H1 (cell line): ENCODE measurements around the gene DNAL1. TPM values are rescaled to one million over a fixed set of nuclear protein-coding genes. Genes with fewer than 3 reads are reported as not detected.

ENCODE experiments used
- CTCF ChIA-PET: fragments of 300-600 bp; sonication (Branson Sonifier 250); formaldehyde crosslinking; loops from one replicate; lab custom pipeline; 2021; ENCODE audit not compliant: partially characterized antibody; lab: Charles Lee
- POLR2A ChIA-PET: fragments of 300-600 bp; sonication (Branson Sonifier 250); formaldehyde crosslinking; loops from one replicate; lab custom pipeline; 2021; ENCODE audit warnings: inconsistent platforms; ENCODE audit not compliant: partially characterized antibody; lab: Charles Lee
- DNase-seq, 2 experiments: peaks; one replicate each; pipeline versions ENCODE4 v3.0.0 to v3.0.0-alpha.2; 2010 to 2022; ENCODE audit warnings: low spot score in 2 of 2, low read depth in 1 of 2, mixed read lengths in 1 of 2
- FAIRE-seq: peaks from 2 replicates; lab custom pipeline; 2011; peaks lifted over from hg19 to GRCh38; lab: Jason Lieb, UNC
- H2AFZ ChIP-seq: 2 replicates; pipeline ENCODE4 v1.8.1; 2012; ENCODE audit warnings: low read length, inconsistent platforms
- H2AK5ac ChIP-seq: 2 replicates; pipeline ENCODE4 v1.6.1; 2013; ENCODE audit warnings: low read depth, low read length
- H2BK120ac ChIP-seq: replicated peaks from 2 replicates; pipeline ENCODE3; 2013; ENCODE audit warnings: low read depth, low read length, inconsistent platforms
- H2BK12ac ChIP-seq: 2 replicates; pipeline ENCODE4 v1.6.1; 2013; ENCODE audit warnings: low read depth, low read length
- H2BK15ac ChIP-seq: 2 replicates; pipeline ENCODE4 v1.6.1; 2013; ENCODE audit warnings: low read length
- H2BK20ac ChIP-seq: 2 replicates; pipeline ENCODE4 v1.6.1; 2013; ENCODE audit warnings: low read length
- H2BK5ac ChIP-seq: 2 replicates; pipeline ENCODE4 v1.6.1; 2013; ENCODE audit warnings: low read depth, low read length
- H3K14ac ChIP-seq: 2 replicates; pipeline ENCODE4 v1.6.1; 2013; ENCODE audit warnings: inconsistent platforms; ENCODE audit not compliant: insufficient read length
- H3K18ac ChIP-seq: 2 replicates; pipeline ENCODE4 v1.6.1; 2013; ENCODE audit warnings: low read length; ENCODE audit errors: extremely low read depth
- H3K23ac ChIP-seq: 2 replicates; pipeline ENCODE4 v1.6.1; 2013; ENCODE audit warnings: inconsistent platforms; ENCODE audit not compliant: insufficient read length
- H3K23me2 ChIP-seq: 2 replicates; pipeline ENCODE4 v1.6.1; 2013; ENCODE audit warnings: low read depth, low read length
- H3K27ac ChIP-seq: 2 replicates; pipeline ENCODE4 v1.6.1; 2011; ENCODE audit warnings: low read depth, low read length, inconsistent platforms
- H3K27me3 ChIP-seq, 4 experiments: replicated peaks in 1 of 4; 1 replicate in 1 of 4; 2 replicates in 3 of 4; pipeline versions ENCODE4 v1.6.1 to v1.8.1; 2011 to 2013; ENCODE audit warnings: low read length in 3 of 4, mild to moderate bottlenecking in 3 of 4, inconsistent platforms in 2 of 4, mixed read lengths in 2 of 4, moderate library complexity in 1 of 4; ENCODE audit not compliant: control insufficient read depth in 3 of 4, insufficient read depth in 3 of 4; ENCODE audit errors: extremely low read depth in 1 of 4
- H3K36me3 ChIP-seq, 4 experiments: 2 replicates each; pipeline versions ENCODE4 v1.6.1 to v1.8.1; 2011 to 2013; ENCODE audit warnings: mild to moderate bottlenecking in 4 of 4, low read length in 3 of 4, moderate library complexity in 2 of 4, control low read depth in 1 of 4, inconsistent platforms in 1 of 4; ENCODE audit not compliant: insufficient read depth in 4 of 4, control insufficient read depth in 2 of 4
- H3K4ac ChIP-seq: replicated peaks from 2 replicates; pipeline ENCODE3; 2013; ENCODE audit warnings: low read length, low read depth, mixed read lengths, inconsistent platforms; ENCODE audit not compliant: insufficient read length
- H3K4me1 ChIP-seq, 4 experiments: replicated peaks in 1 of 4; 1 replicate in 1 of 4; 2 replicates in 3 of 4; pipeline versions ENCODE4 v1.6.1 to v1.8.1; 2011 to 2013; ENCODE audit warnings: low read length in 3 of 4, inconsistent platforms in 2 of 4, mixed read lengths in 1 of 4; ENCODE audit not compliant: insufficient read depth in 4 of 4, control insufficient read depth in 3 of 4
- H3K4me2 ChIP-seq, 2 experiments: 2 replicates each; pipeline versions ENCODE4 v1.6.1 to v1.8.1; 2011 to 2013; ENCODE audit warnings: low read depth in 2 of 2, low read length in 2 of 2, control low read depth in 1 of 2, inconsistent platforms in 1 of 2, mild to moderate bottlenecking in 1 of 2; ENCODE audit not compliant: insufficient read depth in 1 of 2
- H3K4me3 ChIP-seq, 4 experiments: fragments of 200-600, 300-600 bp in 1 of 4; sonication (generic), shearing (Covaris generic), sonication (Bioruptor Twin) in 1 of 4; 2 replicates each; pipeline versions ENCODE4 v1.5.1 to v1.8.1; 2011 to 2016; ENCODE audit warnings: low read length in 4 of 4, low read depth in 3 of 4, control low read depth in 2 of 4, inconsistent platforms in 2 of 4, mild to moderate bottlenecking in 2 of 4, mixed read lengths in 1 of 4, moderate library complexity in 1 of 4; ENCODE audit not compliant: insufficient read depth in 2 of 4; ENCODE audit errors: extremely low read depth in 1 of 4
- H3K56ac ChIP-seq: replicated peaks from 2 replicates; pipeline ENCODE3; 2013; ENCODE audit warnings: low read depth, mild to moderate bottlenecking, mixed read lengths, low read length, inconsistent platforms; ENCODE audit not compliant: insufficient read length
- H3K79me1 ChIP-seq: 2 replicates; pipeline ENCODE4 v1.6.1; 2013; ENCODE audit warnings: low read depth, low read length, control low read depth
- H3K79me2 ChIP-seq, 2 experiments: 2 replicates each; pipeline versions ENCODE4 v1.6.1 to v1.8.1; 2012 to 2013; ENCODE audit warnings: low read length in 2 of 2, mild to moderate bottlenecking in 2 of 2, inconsistent platforms in 1 of 2; ENCODE audit not compliant: insufficient read depth in 2 of 2, control insufficient read depth in 1 of 2
- H3K9ac ChIP-seq, 4 experiments: replicated peaks in 1 of 4; 1 replicate in 1 of 4; 2 replicates in 3 of 4; pipeline versions ENCODE4 v1.6.1 to v1.8.1; 2011 to 2013; ENCODE audit warnings: low read depth in 3 of 4, low read length in 3 of 4, control low read depth in 2 of 4, mild to moderate bottlenecking in 2 of 4, moderate library complexity in 2 of 4, inconsistent platforms in 1 of 4; ENCODE audit errors: extremely low read depth in 1 of 4
- H3K9me3 ChIP-seq, 2 experiments: 2 replicates each; pipeline versions ENCODE4 v1.6.1 to v1.8.1; 2012 to 2013; ENCODE audit warnings: mild to moderate bottlenecking in 2 of 2, moderate library complexity in 2 of 2, control low read depth in 1 of 2, inconsistent platforms in 1 of 2, low read depth in 1 of 2, low read length in 1 of 2, mixed read lengths in 1 of 2; ENCODE audit not compliant: insufficient read depth in 2 of 2
- H4K20me1 ChIP-seq, 2 experiments: replicated peaks in 1 of 2; 2 replicates each; pipeline versions ENCODE3 to v1.8.1; 2011 to 2013; ENCODE audit warnings: inconsistent platforms in 2 of 2, low read length in 2 of 2, mild to moderate bottlenecking in 1 of 2; ENCODE audit not compliant: insufficient read depth in 2 of 2, control insufficient read depth in 1 of 2
- H4K5ac ChIP-seq: 2 replicates; pipeline ENCODE4 v1.6.1; 2013; ENCODE audit warnings: low read length, low read depth, mixed read lengths, inconsistent platforms; ENCODE audit not compliant: insufficient read length
- H4K8ac ChIP-seq: 2 replicates; pipeline ENCODE4 v1.8.0; 2013; ENCODE audit warnings: mild to moderate bottlenecking, moderate library complexity, low read length, inconsistent platforms; ENCODE audit not compliant: insufficient read depth; ENCODE audit errors: extremely low read depth
- H4K91ac ChIP-seq: replicated peaks from 2 replicates; pipeline ENCODE3; 2013; ENCODE audit warnings: low read length, mixed read lengths, inconsistent platforms; ENCODE audit not compliant: insufficient read length
- ASH2L ChIP-seq: fragments of 200-600, 300-600 bp; sonication (generic); IDR thresholded peaks from one replicate; pipeline ENCODE4 v1.7.1; 2017; ENCODE audit warnings: low read length
- EGR1 ChIP-seq: IDR thresholded peaks from 2 replicates; pipeline ENCODE4 v1.6.1; 2011; ENCODE audit warnings: low read depth, low read length, borderline replicate concordance
- GABPA ChIP-seq: IDR thresholded peaks from 2 replicates; pipeline ENCODE4 v1.6.1; 2011; ENCODE audit warnings: mild to moderate bottlenecking, low read length, moderate library complexity, borderline replicate concordance; ENCODE audit not compliant: insufficient read depth
- GTF2F1 ChIP-seq: IDR thresholded peaks from 2 replicates; pipeline ENCODE4 v1.6.1; 2012; ENCODE audit warnings: low read depth, low read length, improper control_type of control experiment, borderline replicate concordance
- KDM4A ChIP-seq: IDR thresholded peaks from one replicate; pipeline ENCODE4 v1.7.1; 2012; ENCODE audit warnings: low read depth, mild to moderate bottlenecking, moderate library complexity, low read length, inconsistent platforms; ENCODE audit not compliant: severe bottlenecking
- KDM5A ChIP-seq: fragments of 200-600 bp; IDR thresholded peaks from 2 replicates; pipeline ENCODE4 v1.7.1; 2012; ENCODE audit warnings: mild to moderate bottlenecking, low read length, inconsistent platforms, mixed read lengths
- MAFK ChIP-seq: IDR thresholded peaks from 2 replicates; pipeline ENCODE4 v1.6.1; 2012; ENCODE audit warnings: low read depth, mild to moderate bottlenecking, improper control_type of control experiment, low read length
- NRF1 ChIP-seq: IDR thresholded peaks from 2 replicates; pipeline ENCODE4 v1.6.1; 2011; ENCODE audit warnings: mild to moderate bottlenecking, low read depth, low read length, improper control_type of control experiment
- RXRA ChIP-seq: IDR thresholded peaks from 2 replicates; pipeline ENCODE4 v1.6.1; 2011; ENCODE audit warnings: low read depth, mild to moderate bottlenecking, low read length, moderate library complexity; ENCODE audit not compliant: insufficient read depth
- SAP30 ChIP-seq: fragments of 300-600 bp; sonication (generic); IDR thresholded peaks from 2 replicates; pipeline ENCODE4 v1.7.1; 2012; ENCODE audit warnings: low read length, moderate library complexity, mild to moderate bottlenecking, inconsistent platforms; ENCODE audit not compliant: insufficient read depth, insufficient replicate concordance
- SIX5 ChIP-seq: IDR thresholded peaks from 2 replicates; pipeline ENCODE4 v1.6.1; 2011; ENCODE audit warnings: mild to moderate bottlenecking, low read depth, low read length
- SP1 ChIP-seq: IDR thresholded peaks from 2 replicates; pipeline ENCODE4 v1.6.1; 2011; ENCODE audit warnings: low read depth, low read length
- SP2 ChIP-seq: IDR thresholded peaks from 2 replicates; pipeline ENCODE4 v1.6.1; 2012; ENCODE audit warnings: mild to moderate bottlenecking, low read length, inconsistent platforms
- TAF7 ChIP-seq: optimal IDR thresholded peaks from 2 replicates; pipeline ENCODE3; 2011; ENCODE audit warnings: low read depth, mild to moderate bottlenecking, inconsistent platforms, low read length, moderate library complexity, borderline replicate concordance
- WGBS, 2 experiments: shearing (Covaris generic) in 1 of 2; methylation state at CpG; one replicate each; pipeline versions ENCODE4 v1.1.6 to v1.1.7; 2013 to 2015; ENCODE audit warnings: low lambda C conversion rate in 2 of 2, mixed read lengths in 2 of 2, inconsistent platforms in 1 of 2, low coverage in 1 of 2, missing lambda C conversion rate in 1 of 2; ENCODE audit not compliant: insufficient replicate concordance in 2 of 2, insufficient coverage in 1 of 2, insufficient read length in 1 of 2; ENCODE audit errors: extremely low coverage in 1 of 2, missing lambda C conversion rate in 1 of 2; 5-methylcytosine and 5-hydroxymethylcytosine counted together
- polyA plus RNA-seq, 7 experiments: library from polyadenylated mRNA; depleted of rRNA in 3 of 7; stranded (reverse) in 5 of 7; unstranded in 2 of 7; fragments of >200 nt in 5 of 7; fragments of 200-250 nt in 2 of 7; gene quantifications; 1 replicate in 5 of 7; 2 replicates in 1 of 7; 4 replicates in 1 of 7; pipeline versions ENCODE4 v1.2.1 to v1.2.3, GENCODE V29; 2011 to 2013; ENCODE audit warnings: missing spikeins in 2 of 7, mixed read lengths in 2 of 7
- total RNA-seq: library from RNA; stranded (reverse); fragmentation: NEBNext Ultra II Directional; extraction: Animal tissue kit (Norgen Biotek cat#: 25700); gene quantifications from 2 replicates; pipeline ENCODE4 v1.2.1, GENCODE V29; 2021
- TF ChIP-seq, protein P1 (sequence below): IDR thresholded peaks from 2 replicates; pipeline ENCODE4 v1.6.1; 2011; ENCODE audit warnings: low read depth, mild to moderate bottlenecking, low read length; ENCODE audit not compliant: insufficient read depth

DNAL1 gene
- total and polyA plus RNA-seq, 2 of the 8 experiments (the other 6 are each of a cell fraction or from before 2014, with no cell fraction given): 2.8 to 16.8 TPM

DNA sequence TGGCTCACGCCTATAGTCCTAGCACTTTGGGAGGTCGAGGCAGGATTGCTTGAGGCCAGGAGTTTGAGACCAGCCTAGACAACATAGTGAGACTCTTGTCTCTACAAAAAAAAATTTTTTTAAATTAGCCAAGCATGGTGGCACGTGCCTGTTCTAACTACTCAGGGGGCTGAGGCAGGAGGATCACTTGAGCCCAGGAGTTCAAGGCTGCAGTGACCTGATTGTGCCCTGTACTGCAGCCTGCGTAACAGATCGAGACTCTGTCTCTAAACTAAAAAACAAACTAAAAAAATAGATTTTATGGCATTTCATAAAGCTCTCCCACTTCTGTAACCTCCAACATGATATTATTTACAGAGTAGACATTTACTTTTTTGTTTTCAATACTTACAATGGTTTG is 39.8 kb downstream of the DNAL1 start:
- H2BK5ac ChIP-seq: no peak overlapping the region
- ChIA-PET POLR2A (no interaction called here), CTCF (interaction anchor here (0.7 to 1.5 kb wide), 3 partner anchors 17 to 51 kb away, joined by 3 to 4 read pairs (median 3); no protein-coding TSS in a partner anchor)
- no peaks in the 10 kb centered on the region for H3K79me1 ChIP-seq
- H2BK120ac ChIP-seq: no peak overlapping the region
- H2AFZ ChIP-seq: no peak overlapping the region
- H3K27me3 ChIP-seq: no peaks in the 10 kb centered on the region
- no peak overlapping the region for H2AK5ac ChIP-seq
- H3K4me1 ChIP-seq: no peaks in the 10 kb centered on the region
- H3K27ac ChIP-seq: no peak overlapping the region
- H3K9ac ChIP-seq: no peak overlapping the region
- H2BK15ac ChIP-seq: no peak overlapping the region
- no peaks in the 10 kb centered on the region for H3K23me2 ChIP-seq
- H4K8ac ChIP-seq: no peak overlapping the region
- H2BK20ac ChIP-seq: no peak overlapping the region
- H3K4me2 ChIP-seq: no peak overlapping the region
- H4K91ac ChIP-seq: no peak overlapping the region
- no peak overlapping the region for H3K14ac ChIP-seq
- FAIRE-seq: no peak
- H3K23ac ChIP-seq: no peak overlapping the region
- H3K4ac ChIP-seq: no peak overlapping the region
- no peak overlapping the region for H3K4me3 ChIP-seq
- H2BK12ac ChIP-seq: no peak overlapping the region
- H3K36me3 ChIP-seq: no peaks in the 10 kb centered on the region; a peak in 2 of 8 replicates
- DNase-seq: no peak
- H3K79me2 ChIP-seq: no peaks in the 10 kb centered on the region
- no peak overlapping the region for H4K5ac ChIP-seq
- H4K20me1 ChIP-seq: peaks cover 0 to 2% of the 10 kb centered on the region in 2 experiments
- H3K18ac ChIP-seq: no peak overlapping the region
- no peaks in the 10 kb centered on the region for H3K9me3 ChIP-seq
- 88% methylated on average over 5 of the region's 5 CpGs; no CpG with 5 or more reads in 1 of the 2 experiments for WGBS, 2 experiments
- no peak overlapping the region for H3K56ac ChIP-seq
- TF ChIP-seq TAF7: no peak
- no peak for TF ChIP-seq KDM4A
- TF ChIP-seq MAFK: no peak
- TF ChIP-seq RXRA: no peak
- TF ChIP-seq SP1: no peak
- TF ChIP-seq, protein P1, sequence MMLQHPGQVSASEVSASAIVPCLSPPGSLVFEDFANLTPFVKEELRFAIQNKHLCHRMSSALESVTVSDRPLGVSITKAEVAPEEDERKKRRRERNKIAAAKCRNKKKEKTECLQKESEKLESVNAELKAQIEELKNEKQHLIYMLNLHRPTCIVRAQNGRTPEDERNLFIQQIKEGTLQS: no peak
- TF ChIP-seq NRF1: no peak
- TF ChIP-seq ASH2L: no peak
- no peak for TF ChIP-seq KDM5A
- TF ChIP-seq GTF2F1: no peak
- TF ChIP-seq SAP30: no peak
- no peak for TF ChIP-seq SIX5
- no peak for TF ChIP-seq GABPA
- TF ChIP-seq EGR1: no peak
- no peak for TF ChIP-seq SP2
